Lower leg skin (tissue), 4 donors: Measurements from ENCODE around the gene MOSPD2. TPM values are rescaled to one million over a fixed set of nuclear protein-coding genes. Genes with fewer than 3 reads are reported as not detected.

ENCODE experiments used
- DNase-seq, 2 donors: peaks; one replicate each; pipeline ENCODE4 v3.0.0-alpha.2; 2019; ENCODE audit warnings: low spot score in 2 of 2
- H3K4me3 ChIP-seq: fragments of 200-600 bp; sonication (generic); 2 replicates; pipeline ENCODE4 v1.5.1; 2017; ENCODE audit warnings: mild to moderate bottlenecking, low read depth; ENCODE audit not compliant: poor library complexity, severe bottlenecking
- POLR2A ChIP-seq, 2 donors: fragments of 450-650 bp; IDR thresholded peaks; one replicate each; pipeline ENCODE4 v1.6.1; 2016 to 2017; ENCODE audit warnings: antibody characterized with exemption in 2 of 2, mild to moderate bottlenecking in 1 of 2, moderate library complexity in 1 of 2
- WGBS, 2 donors: methylation state at CpG; one replicate each; pipeline ENCODE4 v1.1.5; 2018; 5-methylcytosine and 5-hydroxymethylcytosine counted together
- intact Hi-C: fragments of 100-400 bp; cut with DNase I; formaldehyde crosslinking; loops from one replicate; pipeline ENCODE4 v1.15.0; 2023; ENCODE audit warnings: low total_unique reads
- total RNA-seq, 4 donors: library from RNA; depleted of rRNA; stranded (reverse); fragments of >200 nt; gene quantifications; one replicate each; pipeline ENCODE4 v1.1.0, GENCODE V29; 2016
- TF ChIP-seq, protein P1 (sequence below), 3 donors: fragments of 450-650 bp; IDR thresholded peaks; one replicate each; pipeline ENCODE4 v1.5.1; 2016; ENCODE audit warnings: antibody characterized with exemption in 3 of 3, mild to moderate bottlenecking in 3 of 3, moderate library complexity in 2 of 3

The MOSPD2 gene
- total RNA-seq, 4 donors from 2014 or later = 17.3 to 41.5 (median 22.5) TPM

DNA sequence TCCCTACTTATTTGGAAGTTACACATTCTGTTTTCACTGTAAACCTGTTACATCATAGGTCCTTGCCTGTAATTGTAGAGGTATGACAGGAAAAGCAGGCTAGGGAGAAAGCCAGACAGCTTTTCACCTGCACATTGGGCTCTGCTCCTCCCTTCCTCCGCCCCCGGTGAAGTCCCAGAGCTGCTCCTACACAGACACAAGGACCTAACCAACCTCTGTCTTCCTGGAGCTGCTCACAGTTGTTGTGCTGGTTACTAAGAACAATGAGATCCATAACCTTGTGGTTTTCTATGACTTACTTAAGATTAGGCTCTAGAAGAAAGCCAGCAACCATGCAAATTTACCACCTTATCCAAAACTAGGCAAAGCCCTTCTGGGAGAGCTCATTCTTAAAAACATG is 40.0 kb downstream of the MOSPD2 start:
- TF ChIP-seq POLR2A (IDR thresholded peaks at IDR 0.05) = no peak
- WGBS, 2 donors = 72 to 76% methylated on average over 2 of the region's 2 CpGs
- DNase-seq = no peak
- intact Hi-C loops = no loop called here
- H3K4me3 ChIP-seq = no peak overlapping the region

DNA sequence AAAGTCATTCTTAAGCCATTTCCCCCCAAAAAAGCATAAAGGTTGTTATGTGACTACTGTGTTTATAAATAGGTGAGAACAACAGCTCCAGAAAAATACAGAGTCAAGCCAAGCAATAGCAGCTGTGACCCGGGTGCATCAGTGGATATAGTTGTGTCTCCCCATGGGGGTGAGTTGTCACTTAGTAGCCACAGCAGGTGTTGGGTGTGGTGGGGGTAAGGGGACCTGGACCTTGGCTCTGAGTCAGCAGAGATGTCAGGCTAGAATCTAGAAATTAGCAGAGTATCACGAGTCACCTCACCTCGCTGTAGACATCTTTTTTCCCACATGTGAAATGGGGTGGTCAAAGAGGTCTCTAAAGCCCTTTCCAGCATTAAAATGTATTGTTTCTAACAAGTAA is 42.4 kb downstream of the MOSPD2 start:
- H3K4me3 ChIP-seq = no peak overlapping the region
- intact Hi-C loops = no loop called here
- 87 to 97% methylated on average over 3 of the region's 3 CpGs for WGBS, 2 donors
- DNase-seq = no peak
- TF ChIP-seq POLR2A (IDR thresholded peaks at IDR 0.05) = no peak
- TF ChIP-seq, protein P1, sequence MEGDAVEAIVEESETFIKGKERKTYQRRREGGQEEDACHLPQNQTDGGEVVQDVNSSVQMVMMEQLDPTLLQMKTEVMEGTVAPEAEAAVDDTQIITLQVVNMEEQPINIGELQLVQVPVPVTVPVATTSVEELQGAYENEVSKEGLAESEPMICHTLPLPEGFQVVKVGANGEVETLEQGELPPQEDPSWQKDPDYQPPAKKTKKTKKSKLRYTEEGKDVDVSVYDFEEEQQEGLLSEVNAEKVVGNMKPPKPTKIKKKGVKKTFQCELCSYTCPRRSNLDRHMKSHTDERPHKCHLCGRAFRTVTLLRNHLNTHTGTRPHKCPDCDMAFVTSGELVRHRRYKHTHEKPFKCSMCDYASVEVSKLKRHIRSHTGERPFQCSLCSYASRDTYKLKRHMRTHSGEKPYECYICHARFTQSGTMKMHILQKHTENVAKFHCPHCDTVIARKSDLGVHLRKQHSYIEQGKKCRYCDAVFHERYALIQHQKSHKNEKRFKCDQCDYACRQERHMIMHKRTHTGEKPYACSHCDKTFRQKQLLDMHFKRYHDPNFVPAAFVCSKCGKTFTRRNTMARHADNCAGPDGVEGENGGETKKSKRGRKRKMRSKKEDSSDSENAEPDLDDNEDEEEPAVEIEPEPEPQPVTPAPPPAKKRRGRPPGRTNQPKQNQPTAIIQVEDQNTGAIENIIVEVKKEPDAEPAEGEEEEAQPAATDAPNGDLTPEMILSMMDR (IDR thresholded peaks at IDR 0.05) = no peak

DNA sequence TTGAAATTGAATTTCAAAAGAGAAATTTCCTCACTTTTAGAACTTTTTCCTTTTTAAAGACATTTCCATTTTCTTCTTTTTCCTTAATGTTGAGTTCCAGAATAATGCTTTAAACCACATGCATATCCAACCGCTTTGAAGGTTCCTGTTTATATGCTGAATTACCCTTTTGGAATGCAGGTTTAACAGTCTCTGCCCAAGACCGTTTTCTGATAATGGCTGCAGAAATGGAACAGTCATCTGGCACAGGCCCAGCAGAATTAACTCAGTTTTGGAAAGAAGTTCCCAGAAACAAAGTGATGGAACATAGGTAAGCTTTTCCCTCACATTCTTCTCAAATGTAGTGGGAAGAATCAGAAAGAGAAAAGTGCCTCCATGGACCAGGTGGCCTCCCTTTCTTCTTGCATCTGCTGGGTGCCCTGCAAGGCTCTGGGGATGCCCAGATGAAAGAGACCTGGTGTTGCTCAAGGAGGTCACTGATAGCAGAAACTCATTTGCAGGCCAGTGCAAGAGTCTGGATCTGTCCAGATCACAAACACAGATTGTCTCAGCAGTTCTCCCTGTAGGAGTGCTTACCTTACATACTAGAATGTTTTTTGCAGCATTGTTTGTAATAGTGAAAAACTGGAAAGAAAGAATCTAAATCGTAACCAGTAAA is 42.9 kb downstream of the MOSPD2 start:
- TF ChIP-seq POLR2A (IDR thresholded peaks at IDR 0.05) = no peak
- TF ChIP-seq, protein P1 (IDR thresholded peaks at IDR 0.05) = no peak
- intact Hi-C loops = no loop called here
- no peak for DNase-seq
- WGBS, 2 donors = 71 to 80% methylated on average over 3 of the region's 3 CpGs
- no peak overlapping the region for H3K4me3 ChIP-seq

DNA sequence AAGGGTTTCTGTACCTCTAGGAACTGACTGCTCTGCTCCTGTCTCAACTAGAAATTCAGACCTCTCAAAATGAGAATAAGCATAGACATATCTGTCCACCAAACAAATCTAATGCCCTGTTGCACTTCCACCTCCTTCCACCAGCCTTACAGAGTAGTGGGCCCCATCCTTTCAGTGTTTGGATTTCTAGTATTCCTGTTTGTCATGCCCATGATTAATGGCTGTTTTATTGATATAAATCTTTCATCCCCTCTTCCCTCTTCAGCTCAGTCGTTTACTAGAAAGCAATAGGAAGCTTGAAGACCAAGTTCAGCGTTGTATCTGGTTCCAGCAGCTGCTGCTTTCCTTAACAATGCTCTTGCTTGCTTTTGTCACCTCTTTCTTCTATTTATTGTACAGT is 46.2 kb downstream of the MOSPD2 start:
- TF ChIP-seq POLR2A (IDR thresholded peaks at IDR 0.05) = no peak
- TF ChIP-seq, protein P1 (IDR thresholded peaks at IDR 0.05) = no peak
- 38 to 58% methylated on average over 2 of the region's 2 CpGs for WGBS, 2 donors
- H3K4me3 ChIP-seq = no peak overlapping the region
- intact Hi-C loops = no loop called here
- no peak for DNase-seq

DNA sequence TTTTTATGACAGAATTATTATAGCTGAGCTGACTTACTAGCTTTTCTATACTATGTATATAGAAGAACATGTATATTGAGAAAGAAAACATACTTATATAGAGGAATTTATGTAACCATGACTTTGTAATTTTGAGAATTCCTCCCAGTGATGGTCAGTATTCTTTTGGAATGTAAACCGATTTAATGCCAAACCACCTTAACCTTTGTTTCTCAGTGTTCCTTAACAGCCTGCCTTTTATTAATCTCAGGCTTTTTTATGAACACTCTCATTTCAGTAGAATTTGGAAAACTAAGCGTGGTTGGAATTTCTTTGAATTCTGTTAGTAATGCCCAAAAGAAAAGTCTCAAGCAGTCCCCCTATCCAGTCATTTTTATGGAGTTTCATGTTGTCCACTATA is 47.0 kb downstream of the MOSPD2 start:
- WGBS, 2 donors = 85 to 95% methylated on average over 2 of the region's 2 CpGs
- no peak for TF ChIP-seq POLR2A (IDR thresholded peaks at IDR 0.05)
- TF ChIP-seq, protein P1 (IDR thresholded peaks at IDR 0.05) = no peak
- no peak overlapping the region for H3K4me3 ChIP-seq
- DNase-seq = no peak
- intact Hi-C loops = no loop called here

DNA sequence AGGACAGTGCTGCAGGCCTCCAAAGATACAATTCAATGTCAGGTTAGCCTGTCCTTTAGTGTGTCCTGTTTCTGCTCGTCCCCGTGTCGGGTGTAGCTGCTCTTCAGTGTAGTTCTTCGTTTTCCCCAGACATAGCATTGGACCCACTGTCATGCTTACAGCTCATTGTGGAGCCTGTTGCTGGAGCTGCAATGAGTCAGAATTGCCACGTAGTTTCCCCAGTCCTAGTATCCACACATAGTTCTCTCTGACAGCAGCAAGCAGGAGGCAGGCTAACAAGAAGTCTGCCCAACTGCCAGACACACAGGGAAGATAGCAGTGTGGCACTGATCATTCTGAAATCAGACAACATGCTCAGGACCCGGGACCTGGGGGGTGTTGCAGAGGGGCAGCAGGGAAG is 49.2 kb downstream of the MOSPD2 start:
- intact Hi-C loops = no loop called here
- 68% methylated on average over 6 of the region's 6 CpGs for WGBS, 2 donors
- TF ChIP-seq POLR2A (IDR thresholded peaks at IDR 0.05) = no peak
- TF ChIP-seq, protein P1 (IDR thresholded peaks at IDR 0.05) = no peak
- no peak overlapping the region for H3K4me3 ChIP-seq
- no peak for DNase-seq
